CD14-positive monocyte (primary cell): ENCODE results near the gene HNRNPC. TPM values are rescaled to one million over a fixed set of nuclear protein-coding genes. Genes with fewer than 3 reads are reported as not detected.

Experiments
- DNase-seq, 3 donors: peaks; one replicate each; pipeline ENCODE4 v3.0.0-alpha.2; 2011 to 2022
- H2AFZ ChIP-seq: 2 replicates; pipeline ENCODE4 v1.6.0; 2012; ENCODE audit warnings: mild to moderate bottlenecking, low read depth, low read length, inconsistent platforms; ENCODE audit not compliant: insufficient read depth, poor library complexity, severe bottlenecking
- H3K27ac ChIP-seq, 2 donors: 1 replicate in 1 of 2; 2 replicates in 1 of 2; pipeline ENCODE4 v1.5.1; 2012 to 2013; ENCODE audit warnings: low read length in 2 of 2, control low read depth in 1 of 2, inconsistent platforms in 1 of 2, low read depth in 1 of 2, mild to moderate bottlenecking in 1 of 2
- H3K27me3 ChIP-seq, 2 donors: one replicate each; pipeline versions ENCODE4 v1.6.0 to v1.6.1; 2011 to 2013; ENCODE audit warnings: low read length in 2 of 2; ENCODE audit not compliant: control insufficient read depth in 2 of 2, insufficient read depth in 2 of 2
- H3K36me3 ChIP-seq, 2 donors: replicated peaks in 1 of 2; 1 replicate in 1 of 2; 2 replicates in 1 of 2; pipeline versions ENCODE4 v1.5.1 to v1.6.1; 2012 to 2013; ENCODE audit warnings: low read length in 2 of 2, control low read depth in 1 of 2, inconsistent platforms in 1 of 2, mild to moderate bottlenecking in 1 of 2; ENCODE audit not compliant: insufficient read depth in 2 of 2, control insufficient read depth in 1 of 2
- H3K4me1 ChIP-seq, 2 donors: 1 replicate in 1 of 2; 2 replicates in 1 of 2; pipeline versions ENCODE4 v1.5.1 to v1.6.1; 2012 to 2013; ENCODE audit warnings: low read length in 2 of 2, control low read depth in 1 of 2, inconsistent platforms in 1 of 2, mild to moderate bottlenecking in 1 of 2, moderate library complexity in 1 of 2; ENCODE audit not compliant: insufficient read depth in 2 of 2, control insufficient read depth in 1 of 2
- H3K4me2 ChIP-seq: replicated peaks from 2 replicates; pipeline ENCODE3; 2012; ENCODE audit warnings: low read length, moderate library complexity, mild to moderate bottlenecking; ENCODE audit not compliant: poor library complexity, severe bottlenecking; ENCODE audit errors: extremely low read depth
- H3K4me3 ChIP-seq, 3 experiments: fragments of 200-600 bp in 1 of 3; sonication (generic) in 1 of 3; replicated peaks in 1 of 3; 1 replicate in 2 of 3; 2 replicates in 1 of 3; pipeline ENCODE4 v1.5.1; 2011 to 2013; ENCODE audit warnings: low read length in 3 of 3, mild to moderate bottlenecking in 3 of 3, control low read depth in 2 of 3, low read depth in 2 of 3, inconsistent platforms in 1 of 3, moderate library complexity in 1 of 3
- H3K79me2 ChIP-seq: 2 replicates; pipeline ENCODE4 v1.6.0; 2012; ENCODE audit warnings: mild to moderate bottlenecking, control low read depth, inconsistent platforms, low read length, moderate library complexity; ENCODE audit not compliant: insufficient read depth
- H3K9ac ChIP-seq: 2 replicates; pipeline ENCODE4 v1.6.0; 2017; ENCODE audit warnings: low read length, mild to moderate bottlenecking; ENCODE audit not compliant: insufficient read depth, poor library complexity, severe bottlenecking
- H3K9me3 ChIP-seq, 2 donors: replicated peaks in 1 of 2; 1 replicate in 1 of 2; 2 replicates in 1 of 2; pipeline versions ENCODE4 v1.5.1 to v1.6.1; 2012 to 2013; ENCODE audit warnings: low read length in 2 of 2, control low read depth in 1 of 2; ENCODE audit not compliant: control insufficient read depth in 1 of 2, insufficient read depth in 1 of 2
- H4K20me1 ChIP-seq: 2 replicates; pipeline ENCODE4 v1.6.0; 2012; ENCODE audit warnings: mild to moderate bottlenecking, low read length, control low read depth, moderate library complexity; ENCODE audit not compliant: insufficient read depth
- H3K27ac Mint-ChIP-seq, 7 donors: one replicate each; pipeline ENCODE4 v1.8.0; 2020; ENCODE audit warnings: mild to moderate bottlenecking in 7 of 7, mixed read lengths in 7 of 7, moderate library complexity in 6 of 7, inconsistent platforms in 2 of 7
- H3K27me3 Mint-ChIP-seq, 3 donors: one replicate each; pipeline ENCODE4 v1.8.0; 2021 to 2022; ENCODE audit warnings: low read depth in 3 of 3, mild to moderate bottlenecking in 3 of 3, mixed read lengths in 3 of 3, moderate library complexity in 3 of 3, inconsistent platforms in 1 of 3
- H3K36me3 Mint-ChIP-seq, 2 donors: one replicate each; pipeline ENCODE4 v1.8.0; 2020; ENCODE audit warnings: mixed read lengths in 2 of 2, inconsistent platforms in 1 of 2, mild to moderate bottlenecking in 1 of 2
- H3K4me1 Mint-ChIP-seq: one replicate; pipeline ENCODE4 v1.8.0; 2020; ENCODE audit warnings: mild to moderate bottlenecking, mixed read lengths
- H3K4me3 Mint-ChIP-seq, 2 donors: one replicate each; pipeline ENCODE4 v1.8.0; 2020; ENCODE audit warnings: mild to moderate bottlenecking in 2 of 2, mixed read lengths in 2 of 2, moderate library complexity in 1 of 2
- H3K9me3 Mint-ChIP-seq, 7 donors: one replicate each; pipeline ENCODE4 v1.8.0; 2020 to 2022; ENCODE audit warnings: mixed read lengths in 7 of 7, mild to moderate bottlenecking in 6 of 7, moderate library complexity in 6 of 7, inconsistent platforms in 2 of 7
- CTCF ChIP-seq: fragments of 200-600 bp; IDR thresholded peaks from one replicate; pipeline ENCODE4 v1.8.0; 2022; ENCODE audit warnings: antibody characterized with exemption, mild to moderate bottlenecking
- WGBS: methylation state at CpG from one replicate; pipeline ENCODE4 v1.1.5; 2013; ENCODE audit warnings: missing lambda C conversion rate; ENCODE audit not compliant: insufficient coverage; 5-methylcytosine and 5-hydroxymethylcytosine counted together
- intact Hi-C, 2 donors: fragments of 100-400 bp; cut with micrococcal nuclease; formaldehyde crosslinking; loops; one replicate each; pipeline versions ENCODE4 v1.15.0 to v1.15.1; 2023
- polyA plus RNA-seq, 3 donors: library from polyadenylated mRNA; depleted of rRNA in 1 of 3; unstranded in 2 of 3; stranded (reverse) in 1 of 3; fragments of 300-500 nt in 2 of 3; fragments of >200 nt in 1 of 3; fragmentation: Illumina TruSeq in 2 of 3; gene quantifications; 1 replicate in 2 of 3; 2 replicates in 1 of 3; pipeline ENCODE4 v1.2.3, GENCODE V29; 2012 to 2021

HNRNPC gene
- polyA plus RNA-seq, 3 donors, result 391 to 609 (median 580) TPM

DNA sequence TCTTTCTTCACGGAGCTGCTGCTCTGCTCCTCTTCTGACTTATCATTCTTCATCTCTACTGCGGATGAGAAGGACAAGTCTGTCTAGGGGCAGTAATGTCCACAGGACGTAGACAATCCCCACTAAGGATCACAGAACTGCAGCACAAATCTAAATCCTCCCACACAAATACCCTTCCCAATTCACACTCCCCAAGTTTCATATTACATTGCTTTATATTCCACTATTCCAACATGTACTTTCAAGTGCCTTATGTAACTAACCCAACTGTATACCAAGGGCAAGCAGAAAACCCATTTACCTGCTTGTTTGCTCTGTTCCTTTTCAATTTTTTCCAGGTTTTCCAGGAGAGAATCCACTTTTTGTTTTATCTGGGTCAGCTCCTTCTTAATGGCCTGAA, 57.7 kb downstream of the HNRNPC start:
- Histone ChIP-seq H4K20me1 (peaks cover 93% of the 10 kb centered on the region), H3K79me2 (peaks cover 48% of the 10 kb centered on the region), H3K27ac (peak overlapping the region in 1 of 2 donors; percentile 3), H3K27me3 (no peaks in the 10 kb centered on the region), H3K9ac (no peak overlapping the region), H3K36me3 (peaks cover 91 to 100% of the 10 kb centered on the region in 2 donors), H3K4me3 (no peak overlapping the region), H3K9me3 (no peaks in the 10 kb centered on the region), H2AFZ (no peak overlapping the region), H3K4me1 (no peaks in the 10 kb centered on the region), H3K4me2 (no peak overlapping the region)
- intact Hi-C loops, result no loop called here
- Mint-ChIP-seq H3K27ac (peak overlapping the region in 3 of 7 donors; percentile 15 to 74 (median 39)), H3K4me3 (no peak overlapping the region), H3K27me3 (no peaks in the 10 kb centered on the region), H3K36me3 (peaks cover 84 to 95% of the 10 kb centered on the region in 2 donors), H3K9me3 (no peaks in the 10 kb centered on the region), H3K4me1 (no peaks in the 10 kb centered on the region)
- TF ChIP-seq CTCF, result no peak
- DNase-seq, result no peak
- WGBS, result 100% methylated on average over 3 of the region's 3 CpGs

DNA sequence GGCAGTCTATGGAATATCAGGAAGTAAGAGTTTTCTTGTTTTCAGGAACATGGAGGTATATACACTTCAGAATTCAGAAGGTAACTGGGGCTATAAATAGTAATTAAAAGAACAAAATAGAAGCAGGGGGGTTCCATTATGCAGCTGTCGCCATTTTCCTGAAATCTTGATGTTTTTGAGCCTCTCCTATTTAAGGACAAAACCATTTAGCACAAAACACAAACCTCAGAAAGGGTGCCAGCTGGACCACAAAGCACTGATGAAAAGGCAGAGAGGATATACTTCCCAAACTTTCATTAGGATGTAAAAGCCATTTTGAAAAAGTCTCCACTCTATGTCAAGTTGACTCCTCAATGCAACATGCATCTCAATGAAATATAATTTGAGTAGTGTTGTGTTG, 59.2 kb downstream of the HNRNPC start:
- TF ChIP-seq CTCF, result no peak
- no peak overlapping the region for H2AFZ ChIP-seq
- no peaks in the 10 kb centered on the region for H3K4me1 ChIP-seq
- H3K9me3 ChIP-seq, result no peaks in the 10 kb centered on the region
- Mint-ChIP-seq H3K27ac (no peak overlapping the region), H3K36me3 (peaks cover 79 to 90% of the 10 kb centered on the region in 2 donors), H3K9me3 (no peaks in the 10 kb centered on the region), H3K4me1 (no peaks in the 10 kb centered on the region), H3K27me3 (no peaks in the 10 kb centered on the region), H3K4me3 (no peak overlapping the region)
- intact Hi-C loops, result no loop called here
- H3K36me3 ChIP-seq, result peaks cover 80 to 100% of the 10 kb centered on the region in 2 donors
- WGBS, result no CpG with 5 or more reads among the region's 1 CpG
- DNase-seq, result no peak
- peaks cover 33% of the 10 kb centered on the region for H3K79me2 ChIP-seq
- H3K27me3 ChIP-seq, result no peaks in the 10 kb centered on the region
- no peak overlapping the region for H3K9ac ChIP-seq
- no peak overlapping the region for H3K27ac ChIP-seq
- H4K20me1 ChIP-seq, result peaks cover 92% of the 10 kb centered on the region
- H3K4me3 ChIP-seq, result no peak overlapping the region
- no peak overlapping the region for H3K4me2 ChIP-seq
